H1 (cell line): ENCODE results near the gene HDAC7. TPM values are rescaled to one million over a fixed set of nuclear protein-coding genes. Genes with fewer than 3 reads are reported as not detected.

ENCODE experiments used
- CTCF ChIA-PET: fragments of 300-600 bp; sonication (Branson Sonifier 250); formaldehyde crosslinking; loops from one replicate; lab custom pipeline; 2021; ENCODE audit not compliant: partially characterized antibody; lab: Charles Lee
- POLR2A ChIA-PET: fragments of 300-600 bp; sonication (Branson Sonifier 250); formaldehyde crosslinking; loops from one replicate; lab custom pipeline; 2021; ENCODE audit warnings: inconsistent platforms; ENCODE audit not compliant: partially characterized antibody; lab: Charles Lee
- DNase-seq, 2 experiments: peaks; one replicate each; pipeline versions ENCODE4 v3.0.0 to v3.0.0-alpha.2; 2010 to 2022; ENCODE audit warnings: low spot score in 2 of 2, low read depth in 1 of 2, mixed read lengths in 1 of 2
- FAIRE-seq: peaks from 2 replicates; lab custom pipeline; 2011; peaks lifted over from hg19 to GRCh38; lab: Jason Lieb, UNC
- H2AFZ ChIP-seq: 2 replicates; pipeline ENCODE4 v1.8.1; 2012; ENCODE audit warnings: low read length, inconsistent platforms
- H2AK5ac ChIP-seq: 2 replicates; pipeline ENCODE4 v1.6.1; 2013; ENCODE audit warnings: low read depth, low read length
- H2BK120ac ChIP-seq: replicated peaks from 2 replicates; pipeline ENCODE3; 2013; ENCODE audit warnings: low read depth, low read length, inconsistent platforms
- H2BK12ac ChIP-seq: 2 replicates; pipeline ENCODE4 v1.6.1; 2013; ENCODE audit warnings: low read depth, low read length
- H2BK15ac ChIP-seq: 2 replicates; pipeline ENCODE4 v1.6.1; 2013; ENCODE audit warnings: low read length
- H2BK20ac ChIP-seq: 2 replicates; pipeline ENCODE4 v1.6.1; 2013; ENCODE audit warnings: low read length
- H2BK5ac ChIP-seq: 2 replicates; pipeline ENCODE4 v1.6.1; 2013; ENCODE audit warnings: low read depth, low read length
- H3K14ac ChIP-seq: 2 replicates; pipeline ENCODE4 v1.6.1; 2013; ENCODE audit warnings: inconsistent platforms; ENCODE audit not compliant: insufficient read length
- H3K18ac ChIP-seq: 2 replicates; pipeline ENCODE4 v1.6.1; 2013; ENCODE audit warnings: low read length; ENCODE audit errors: extremely low read depth
- H3K23ac ChIP-seq: 2 replicates; pipeline ENCODE4 v1.6.1; 2013; ENCODE audit warnings: inconsistent platforms; ENCODE audit not compliant: insufficient read length
- H3K23me2 ChIP-seq: 2 replicates; pipeline ENCODE4 v1.6.1; 2013; ENCODE audit warnings: low read depth, low read length
- H3K27ac ChIP-seq: 2 replicates; pipeline ENCODE4 v1.6.1; 2011; ENCODE audit warnings: low read depth, low read length, inconsistent platforms
- H3K27me3 ChIP-seq, 4 experiments: replicated peaks in 1 of 4; 1 replicate in 1 of 4; 2 replicates in 3 of 4; pipeline versions ENCODE4 v1.6.1 to v1.8.1; 2011 to 2013; ENCODE audit warnings: low read length in 3 of 4, mild to moderate bottlenecking in 3 of 4, inconsistent platforms in 2 of 4, mixed read lengths in 2 of 4, moderate library complexity in 1 of 4; ENCODE audit not compliant: control insufficient read depth in 3 of 4, insufficient read depth in 3 of 4; ENCODE audit errors: extremely low read depth in 1 of 4
- H3K36me3 ChIP-seq, 4 experiments: 2 replicates each; pipeline versions ENCODE4 v1.6.1 to v1.8.1; 2011 to 2013; ENCODE audit warnings: mild to moderate bottlenecking in 4 of 4, low read length in 3 of 4, moderate library complexity in 2 of 4, control low read depth in 1 of 4, inconsistent platforms in 1 of 4; ENCODE audit not compliant: insufficient read depth in 4 of 4, control insufficient read depth in 2 of 4
- H3K4ac ChIP-seq: replicated peaks from 2 replicates; pipeline ENCODE3; 2013; ENCODE audit warnings: low read length, low read depth, mixed read lengths, inconsistent platforms; ENCODE audit not compliant: insufficient read length
- H3K4me1 ChIP-seq, 4 experiments: replicated peaks in 1 of 4; 1 replicate in 1 of 4; 2 replicates in 3 of 4; pipeline versions ENCODE4 v1.6.1 to v1.8.1; 2011 to 2013; ENCODE audit warnings: low read length in 3 of 4, inconsistent platforms in 2 of 4, mixed read lengths in 1 of 4; ENCODE audit not compliant: insufficient read depth in 4 of 4, control insufficient read depth in 3 of 4
- H3K4me2 ChIP-seq, 2 experiments: 2 replicates each; pipeline versions ENCODE4 v1.6.1 to v1.8.1; 2011 to 2013; ENCODE audit warnings: low read depth in 2 of 2, low read length in 2 of 2, control low read depth in 1 of 2, inconsistent platforms in 1 of 2, mild to moderate bottlenecking in 1 of 2; ENCODE audit not compliant: insufficient read depth in 1 of 2
- H3K4me3 ChIP-seq, 4 experiments: fragments of 200-600, 300-600 bp in 1 of 4; sonication (generic), shearing (Covaris generic), sonication (Bioruptor Twin) in 1 of 4; 2 replicates each; pipeline versions ENCODE4 v1.5.1 to v1.8.1; 2011 to 2016; ENCODE audit warnings: low read length in 4 of 4, low read depth in 3 of 4, control low read depth in 2 of 4, inconsistent platforms in 2 of 4, mild to moderate bottlenecking in 2 of 4, mixed read lengths in 1 of 4, moderate library complexity in 1 of 4; ENCODE audit not compliant: insufficient read depth in 2 of 4; ENCODE audit errors: extremely low read depth in 1 of 4
- H3K56ac ChIP-seq: replicated peaks from 2 replicates; pipeline ENCODE3; 2013; ENCODE audit warnings: low read depth, mild to moderate bottlenecking, mixed read lengths, low read length, inconsistent platforms; ENCODE audit not compliant: insufficient read length
- H3K79me1 ChIP-seq: 2 replicates; pipeline ENCODE4 v1.6.1; 2013; ENCODE audit warnings: low read depth, low read length, control low read depth
- H3K79me2 ChIP-seq, 2 experiments: 2 replicates each; pipeline versions ENCODE4 v1.6.1 to v1.8.1; 2012 to 2013; ENCODE audit warnings: low read length in 2 of 2, mild to moderate bottlenecking in 2 of 2, inconsistent platforms in 1 of 2; ENCODE audit not compliant: insufficient read depth in 2 of 2, control insufficient read depth in 1 of 2
- H3K9ac ChIP-seq, 4 experiments: replicated peaks in 1 of 4; 1 replicate in 1 of 4; 2 replicates in 3 of 4; pipeline versions ENCODE4 v1.6.1 to v1.8.1; 2011 to 2013; ENCODE audit warnings: low read depth in 3 of 4, low read length in 3 of 4, control low read depth in 2 of 4, mild to moderate bottlenecking in 2 of 4, moderate library complexity in 2 of 4, inconsistent platforms in 1 of 4; ENCODE audit errors: extremely low read depth in 1 of 4
- H3K9me3 ChIP-seq, 2 experiments: 2 replicates each; pipeline versions ENCODE4 v1.6.1 to v1.8.1; 2012 to 2013; ENCODE audit warnings: mild to moderate bottlenecking in 2 of 2, moderate library complexity in 2 of 2, control low read depth in 1 of 2, inconsistent platforms in 1 of 2, low read depth in 1 of 2, low read length in 1 of 2, mixed read lengths in 1 of 2; ENCODE audit not compliant: insufficient read depth in 2 of 2
- H4K20me1 ChIP-seq, 2 experiments: replicated peaks in 1 of 2; 2 replicates each; pipeline versions ENCODE3 to v1.8.1; 2011 to 2013; ENCODE audit warnings: inconsistent platforms in 2 of 2, low read length in 2 of 2, mild to moderate bottlenecking in 1 of 2; ENCODE audit not compliant: insufficient read depth in 2 of 2, control insufficient read depth in 1 of 2
- H4K5ac ChIP-seq: 2 replicates; pipeline ENCODE4 v1.6.1; 2013; ENCODE audit warnings: low read length, low read depth, mixed read lengths, inconsistent platforms; ENCODE audit not compliant: insufficient read length
- H4K8ac ChIP-seq: 2 replicates; pipeline ENCODE4 v1.8.0; 2013; ENCODE audit warnings: mild to moderate bottlenecking, moderate library complexity, low read length, inconsistent platforms; ENCODE audit not compliant: insufficient read depth; ENCODE audit errors: extremely low read depth
- H4K91ac ChIP-seq: replicated peaks from 2 replicates; pipeline ENCODE3; 2013; ENCODE audit warnings: low read length, mixed read lengths, inconsistent platforms; ENCODE audit not compliant: insufficient read length
- ATF3 ChIP-seq: IDR thresholded peaks from 2 replicates; pipeline ENCODE4 v1.6.1; 2011; ENCODE audit warnings: low read depth, mild to moderate bottlenecking, low read length; ENCODE audit not compliant: insufficient read depth
- BACH1 ChIP-seq: IDR thresholded peaks from 2 replicates; pipeline ENCODE4 v1.6.1; 2012; ENCODE audit warnings: low read length, improper control_type of control experiment
- CEBPB ChIP-seq: IDR thresholded peaks from 2 replicates; pipeline ENCODE4 v1.6.1; 2012; ENCODE audit warnings: low read depth, low read length
- CHD1 ChIP-seq: IDR thresholded peaks from 2 replicates; pipeline ENCODE4 v1.6.1; 2012; ENCODE audit warnings: low read depth, low read length, improper control_type of control experiment
- CHD2 ChIP-seq: IDR thresholded peaks from 2 replicates; pipeline ENCODE4 v1.6.1; 2012; ENCODE audit warnings: low read length, improper control_type of control experiment
- GABPA ChIP-seq: IDR thresholded peaks from 2 replicates; pipeline ENCODE4 v1.6.1; 2011; ENCODE audit warnings: mild to moderate bottlenecking, low read length, moderate library complexity, borderline replicate concordance; ENCODE audit not compliant: insufficient read depth
- KDM1A ChIP-seq: fragments of 200-600, 300-600 bp; sonication (generic); IDR thresholded peaks from 2 replicates; pipeline ENCODE4 v1.7.1; 2016; ENCODE audit warnings: mild to moderate bottlenecking, low read length, borderline replicate concordance
- SIN3A ChIP-seq, 2 experiments: IDR thresholded peaks in 1 of 2; conservative IDR thresholded peaks in 1 of 2; 2 replicates each; pipeline ENCODE4 v1.6.1; 2011 to 2012; ENCODE audit warnings: low read length in 2 of 2, improper control_type of control experiment in 1 of 2, low read depth in 1 of 2, mild to moderate bottlenecking in 1 of 2
- SP2 ChIP-seq: IDR thresholded peaks from 2 replicates; pipeline ENCODE4 v1.6.1; 2012; ENCODE audit warnings: mild to moderate bottlenecking, low read length, inconsistent platforms
- SRF ChIP-seq: IDR thresholded peaks from 2 replicates; pipeline ENCODE4 v1.6.1; 2011; ENCODE audit warnings: mild to moderate bottlenecking, low read depth, low read length, moderate library complexity
- TBP ChIP-seq: IDR thresholded peaks from 2 replicates; pipeline ENCODE4 v1.6.1; 2011; ENCODE audit warnings: low read depth, low read length, improper control_type of control experiment
- ZNF274 ChIP-seq: IDR thresholded peaks from 2 replicates; pipeline ENCODE4 v1.7.0; 2012; ENCODE audit warnings: low read length, borderline replicate concordance; ENCODE audit errors: extremely low read depth
- WGBS, 2 experiments: shearing (Covaris generic) in 1 of 2; methylation state at CpG; one replicate each; pipeline versions ENCODE4 v1.1.6 to v1.1.7; 2013 to 2015; ENCODE audit warnings: low lambda C conversion rate in 2 of 2, mixed read lengths in 2 of 2, inconsistent platforms in 1 of 2, low coverage in 1 of 2, missing lambda C conversion rate in 1 of 2; ENCODE audit not compliant: insufficient replicate concordance in 2 of 2, insufficient coverage in 1 of 2, insufficient read length in 1 of 2; ENCODE audit errors: extremely low coverage in 1 of 2, missing lambda C conversion rate in 1 of 2; 5-methylcytosine and 5-hydroxymethylcytosine counted together
- polyA plus RNA-seq, 7 experiments: library from polyadenylated mRNA; depleted of rRNA in 3 of 7; stranded (reverse) in 5 of 7; unstranded in 2 of 7; fragments of >200 nt in 5 of 7; fragments of 200-250 nt in 2 of 7; gene quantifications; 1 replicate in 5 of 7; 2 replicates in 1 of 7; 4 replicates in 1 of 7; pipeline versions ENCODE4 v1.2.1 to v1.2.3, GENCODE V29; 2011 to 2013; ENCODE audit warnings: missing spikeins in 2 of 7, mixed read lengths in 2 of 7
- total RNA-seq: library from RNA; stranded (reverse); fragmentation: NEBNext Ultra II Directional; extraction: Animal tissue kit (Norgen Biotek cat#: 25700); gene quantifications from 2 replicates; pipeline ENCODE4 v1.2.1, GENCODE V29; 2021

HDAC7 gene
- total and polyA plus RNA-seq, 2 of the 8 experiments (the other 6 are each of a cell fraction or from before 2014, with no cell fraction given), result 25.5 to 84.9 TPM

- Histone ChIP-seq H4K20me1 (peaks cover 0 to 32% of the 10 kb centered on the region in 2 experiments), H2BK5ac (no peak overlapping the region), H3K9me3 (no peaks in the 10 kb centered on the region), H3K18ac (no peak overlapping the region), H3K36me3 (peaks cover 20 to 32% (median 28%) of the 10 kb centered on the region in 4 experiments), H3K4me3 (no peak overlapping the region), H3K14ac (no peak overlapping the region), H3K56ac (no peak overlapping the region), H4K8ac (no peak overlapping the region), H3K4ac (no peak overlapping the region), H4K91ac (no peak overlapping the region), H3K4me2 (no peak overlapping the region), H2AFZ (no peak overlapping the region), H3K79me2 (no peaks in the 10 kb centered on the region), H2BK12ac (no peak overlapping the region), H2BK20ac (no peak overlapping the region), H3K9ac (no peak overlapping the region), H4K5ac (no peak overlapping the region), H3K23me2 (peaks cover 2% of the 10 kb centered on the region; the same call in 1 of the 2 replicates), H3K23ac (no peak overlapping the region), H3K27ac (no peak overlapping the region), H2BK15ac (no peak overlapping the region), H3K79me1 (no peaks in the 10 kb centered on the region), H2AK5ac (no peak overlapping the region), H3K27me3 (peaks cover 0 to 5% (median 3%) of the 10 kb centered on the region in 4 experiments; a peak in 2 of 7 replicates), H3K4me1 (peaks cover 0 to 15% (median 8%) of the 10 kb centered on the region in 4 experiments; a peak in 5 of 7 replicates), H2BK120ac (no peak overlapping the region)
- DNase-seq, result no peak
- FAIRE-seq, result no peak
- WGBS, 2 experiments, result 93% methylated on average over 14 of the region's 17 CpGs; no CpG with 5 or more reads in 1 of the 2 experiments
- CTCF ChIA-PET, result interaction anchor here (1.3 to 58.8 kb wide), 6 partner anchors 8 to 73 kb away, joined by 3 to 2442 read pairs (median 240); partner anchors contain the start of genes ENDOU, RAPGEF3 and RPAP3
- POLR2A ChIA-PET, result interaction anchor here (1.1 to 5.0 kb wide), 5 partner anchors 8 to 40 kb away, joined by 3 to 62 read pairs (median 5); no protein-coding TSS in a partner anchor
- TF ChIP-seq CEBPB (no peak), SIN3A (conservative IDR thresholded peaks at IDR 0.05 in 1 of 2, IDR thresholded peaks at IDR 0.05 in 1 of 2; ENCODE audit: low read depth in 1 of 2, low read length in 2 of 2) (no peak), ZNF274 (no peak), TBP (no peak), GABPA (no peak), KDM1A (no peak), CHD2 (no peak), CHD1 (no peak), ATF3 (no peak), SRF (no peak), SP2 (no peak), BACH1 (no peak)
Observed at GRCh38 chr12:47783024-47783755, 36.5 kb downstream of the HDAC7 start.
